ENCODE measurements around the gene MTERF4.

The MTERF4 gene, protein sequence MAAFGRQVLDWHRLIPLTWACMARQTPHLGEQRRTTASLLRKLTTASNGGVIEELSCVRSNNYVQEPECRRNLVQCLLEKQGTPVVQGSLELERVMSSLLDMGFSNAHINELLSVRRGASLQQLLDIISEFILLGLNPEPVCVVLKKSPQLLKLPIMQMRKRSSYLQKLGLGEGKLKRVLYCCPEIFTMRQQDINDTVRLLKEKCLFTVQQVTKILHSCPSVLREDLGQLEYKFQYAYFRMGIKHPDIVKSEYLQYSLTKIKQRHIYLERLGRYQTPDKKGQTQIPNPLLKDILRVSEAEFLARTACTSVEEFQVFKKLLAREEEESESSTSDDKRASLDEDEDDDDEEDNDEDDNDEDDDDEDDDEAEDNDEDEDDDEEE

GRCh38 chr2:241102239-241102803 lies at the start of gene MTERF4:
Gene MTERF4, minus strand, starts transcription at chr2:241102287. Its CDS starts 14 bp downstream, at chr2:241102273.
- peak; percentile 95 for DNase-seq

DNA sequence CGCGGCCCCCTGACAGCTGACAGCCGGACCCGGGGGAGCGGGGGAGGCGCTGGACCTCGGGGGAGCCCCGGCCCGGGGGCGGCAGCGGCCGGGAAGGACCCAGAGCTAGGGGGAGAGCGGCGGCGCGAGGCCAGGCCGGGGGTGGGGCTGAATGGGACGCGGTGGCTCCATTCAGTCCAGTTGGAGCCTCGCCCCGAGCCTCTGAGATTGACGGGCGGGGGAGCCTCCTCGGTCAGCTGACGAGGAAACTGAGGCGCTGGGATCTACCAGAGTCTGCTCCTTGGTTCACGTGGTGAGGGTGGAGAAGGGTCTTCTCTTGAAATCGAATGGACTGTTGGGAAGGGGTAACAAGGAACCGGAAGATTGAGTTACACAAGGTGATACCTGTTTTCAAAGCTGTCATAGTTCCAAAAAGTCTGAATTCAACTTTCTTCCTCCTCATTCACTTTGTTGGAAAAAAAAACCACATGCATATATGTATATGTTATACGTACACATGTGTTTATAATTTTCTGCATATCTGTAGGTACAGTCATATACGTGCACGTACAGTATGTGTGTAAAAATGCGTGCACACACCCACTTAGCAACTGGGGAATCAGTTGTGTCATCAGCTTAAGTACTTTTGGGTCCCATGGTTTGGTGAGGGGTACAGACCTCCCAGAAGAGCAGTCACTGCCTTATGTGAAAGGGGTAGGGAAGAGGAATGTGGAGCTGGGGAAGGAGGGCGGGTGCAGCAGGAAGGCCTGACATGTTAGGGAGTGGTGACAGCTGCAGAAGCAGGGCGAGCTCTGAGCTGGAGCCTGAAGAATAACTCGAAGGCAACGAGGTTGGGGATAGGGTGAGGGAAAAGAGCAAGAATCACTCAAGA lies 48.8 kb upstream of the MTERF4 start:
- no peak for DNase-seq

DNA sequence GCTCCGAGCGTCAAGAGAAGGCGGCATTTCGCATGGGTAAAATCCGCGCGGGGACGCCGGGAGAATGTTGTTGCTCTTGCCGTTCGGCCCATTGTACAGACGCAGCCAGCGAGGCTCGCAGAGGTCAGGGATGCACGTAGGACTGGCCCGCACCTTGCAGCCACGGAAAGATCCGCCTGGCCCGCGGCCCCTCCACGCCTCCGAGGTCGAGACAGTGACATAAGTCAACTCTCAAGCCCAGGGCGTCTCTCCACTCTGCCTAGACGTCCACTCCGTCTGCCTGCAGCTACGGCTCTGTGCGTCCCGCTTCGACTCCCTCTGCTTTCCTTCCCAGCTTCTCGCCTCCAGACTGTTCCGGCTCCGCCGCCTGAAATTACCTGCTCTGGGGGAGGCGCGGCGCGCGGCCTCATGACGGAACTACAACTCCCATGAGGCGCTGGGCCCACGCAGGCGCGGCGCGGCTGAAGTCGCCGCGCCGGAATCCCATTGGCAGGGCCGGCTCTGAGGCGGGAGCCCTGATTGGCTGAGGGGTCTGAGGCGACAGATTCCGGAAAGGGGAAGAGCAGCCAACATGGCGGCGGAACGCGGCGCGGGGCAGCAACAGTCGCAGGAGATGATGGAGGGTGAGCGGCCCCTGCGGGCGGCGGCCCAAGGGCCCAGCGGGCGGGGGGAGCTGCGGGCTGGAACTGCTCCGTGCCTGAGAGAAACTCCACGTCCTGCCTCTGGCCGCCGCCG lies 48.0 kb upstream of the MTERF4 start, which contains the start of gene PPP1R7:
Gene PPP1R7 (plus strand): TSS at position 543 of the 735 bp plus-strand sequence. CDS start 29 bp downstream, at position 572.
- DNase-seq: peak; percentile 96

DNA sequence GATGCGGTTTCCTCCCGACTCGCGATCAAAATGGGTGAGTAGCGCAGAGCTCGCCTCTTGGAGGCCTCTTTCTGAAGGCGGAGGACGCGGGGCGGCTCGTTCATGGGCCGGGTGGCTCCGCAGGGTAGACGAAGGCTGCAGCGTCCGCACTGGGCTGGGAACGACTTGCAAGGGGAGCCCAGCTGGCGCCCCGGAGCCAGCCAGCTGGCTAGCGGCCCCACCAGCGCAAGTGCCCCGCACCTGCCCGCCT lies 47.5 kb upstream of the MTERF4 start:
- no peak for DNase-seq

- peak; percentile 93 for DNase-seq
Measured at GRCh38 chr2:241148891-241149674, 47.0 kb upstream of the MTERF4 start, which contains the start of gene PASK. Gene PASK, minus strand, starts transcription at chr2:241149472. Its CDS starts 6,440 bp downstream, at chr2:241143032.

DNA sequence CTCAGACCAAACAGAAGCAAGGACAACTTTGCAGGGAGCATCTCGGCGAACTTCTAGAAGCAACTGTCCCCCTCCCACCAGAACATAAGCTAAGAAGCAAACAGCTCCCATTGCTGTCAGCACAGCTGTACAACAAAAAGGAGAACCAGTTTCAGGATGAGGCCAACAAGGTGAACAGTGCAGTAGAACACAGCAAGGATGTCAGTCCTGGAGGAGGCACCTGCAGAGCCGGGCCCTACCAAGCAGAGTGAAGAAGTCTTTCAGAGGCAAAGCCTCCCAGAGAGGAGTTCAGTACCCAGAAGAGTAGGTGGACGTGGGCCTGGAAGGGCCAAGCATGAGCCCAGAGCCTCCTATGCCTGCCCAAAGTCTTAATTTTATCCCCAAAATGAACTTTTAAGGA lies 46.2 kb upstream of the MTERF4 start:
- no peak for DNase-seq

- DNase-seq: no peak
Measured at GRCh38 chr2:241147336-241147735, 45.2 kb upstream of the MTERF4 start.

DNA sequence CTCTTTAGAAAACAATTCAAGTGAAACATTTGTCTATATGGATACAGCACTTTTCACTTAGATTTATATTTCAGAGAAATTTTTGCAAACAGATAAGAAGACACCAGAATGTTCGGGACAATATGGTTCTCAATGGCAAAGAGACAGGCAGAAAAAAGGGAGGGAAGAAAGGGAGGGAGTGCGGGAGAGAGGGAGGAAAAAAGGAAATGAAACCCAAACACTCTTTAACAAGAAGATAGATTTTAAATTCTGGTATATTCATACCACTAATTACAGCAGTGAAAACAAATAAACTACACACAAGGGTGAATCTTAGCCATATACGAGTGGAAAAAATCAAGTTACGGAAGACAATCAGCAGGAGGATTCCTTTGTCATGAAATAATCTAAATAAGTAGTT lies 44.2 kb upstream of the MTERF4 start:
- DNase-seq: no peak

GRCh38 chr2:241142593-241142992 lies 40.5 kb upstream of the MTERF4 start:
- DNase-seq: no peak

GRCh38 chr2:241142063-241142462 lies 40.0 kb upstream of the MTERF4 start:
- DNase-seq: no peak

DNA sequence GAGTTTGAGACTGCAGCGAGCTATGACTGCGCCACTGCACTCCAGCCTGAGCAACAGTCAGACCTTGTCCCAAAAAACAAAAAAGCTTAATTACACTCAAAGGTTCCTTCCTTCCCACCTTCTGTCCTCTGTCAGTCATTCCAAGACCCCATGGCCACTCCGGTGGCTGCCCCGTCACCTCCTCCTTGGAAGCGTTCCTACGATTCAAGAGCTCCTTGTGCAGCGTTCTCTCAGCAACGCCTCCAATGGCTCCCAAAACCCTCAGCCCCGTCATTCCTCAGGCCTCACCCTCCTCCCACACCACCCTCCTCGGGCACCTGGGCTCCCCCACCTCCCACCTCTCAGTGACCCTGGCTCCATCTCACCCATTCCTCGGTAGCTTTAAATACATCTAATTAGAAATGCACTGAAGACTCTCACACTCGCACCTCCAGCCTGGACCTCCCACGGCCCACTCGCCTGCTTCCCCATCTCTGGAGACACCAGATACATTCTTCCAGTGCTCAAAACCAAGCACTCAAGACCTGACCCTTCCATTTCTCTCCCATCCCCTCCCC lies 39.2 kb upstream of the MTERF4 start:
- no peak for DNase-seq

GRCh38 chr2:241140445-241140840 lies 38.4 kb upstream of the MTERF4 start:
- DNase-seq: no peak

DNA sequence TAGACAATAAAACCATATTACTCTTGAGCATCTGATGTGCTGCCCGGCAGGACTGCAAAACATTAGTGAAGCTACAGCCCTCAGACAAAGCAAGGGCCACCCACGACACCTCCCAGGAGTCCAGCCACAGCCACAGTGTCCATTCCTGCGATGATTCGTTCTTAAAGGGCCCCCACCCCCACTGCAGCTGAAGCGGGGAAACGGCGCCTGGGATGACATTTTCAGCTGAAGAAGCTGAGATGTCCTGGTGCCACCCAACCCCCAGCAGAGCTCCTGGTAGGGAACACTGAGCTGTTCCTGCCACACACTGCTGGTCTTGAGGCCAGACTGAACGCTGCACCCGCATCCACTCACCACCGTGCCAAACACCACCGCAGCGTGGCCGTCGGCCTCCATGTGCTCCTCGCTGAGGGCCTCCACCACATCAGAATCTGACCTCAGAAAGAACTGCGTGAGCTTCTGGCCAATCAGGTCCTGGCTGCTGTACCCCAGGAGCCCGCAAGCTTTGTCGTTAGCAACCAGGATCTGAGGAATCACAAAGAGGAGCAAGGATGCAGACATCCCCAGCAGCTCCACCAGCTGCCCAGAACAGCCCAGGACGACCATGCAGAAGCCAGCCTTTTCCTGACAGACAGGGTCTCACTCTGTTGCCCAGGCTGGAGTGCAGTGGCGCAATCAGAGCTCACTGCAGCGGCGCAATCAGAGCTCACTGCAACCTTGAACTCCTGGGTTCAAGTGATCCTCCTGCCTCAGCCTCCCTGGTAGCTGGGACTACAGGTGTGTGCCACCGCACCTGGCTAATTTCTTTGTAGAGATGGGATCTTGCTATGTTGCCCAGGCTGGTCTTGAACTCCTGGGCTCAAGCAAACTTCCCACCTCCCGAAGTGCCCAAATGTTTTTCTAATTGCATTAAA lies 37.7 kb upstream of the MTERF4 start:
- no peak for DNase-seq

DNA sequence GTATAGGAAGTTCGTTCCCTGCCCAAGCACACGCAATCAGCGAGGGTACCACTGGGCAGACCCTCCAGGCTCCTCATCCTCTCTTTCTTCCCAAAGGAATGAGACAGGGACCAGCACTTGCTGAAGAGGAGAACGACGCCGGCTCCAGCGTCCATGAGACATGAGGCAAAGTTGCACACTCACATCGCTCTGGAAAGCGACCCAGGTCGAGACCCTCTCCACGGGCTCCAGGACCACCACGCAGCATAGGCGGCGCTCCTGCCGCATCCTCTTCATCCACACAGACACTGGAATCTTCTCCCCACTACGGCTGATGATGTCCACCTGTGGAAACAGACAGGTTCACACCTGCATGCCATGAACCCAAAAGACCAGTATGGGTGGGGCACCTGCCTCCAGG lies 36.4 kb upstream of the MTERF4 start:
- DNase-seq: no peak

- no peak for DNase-seq
Measured at GRCh38 chr2:241137276-241138190, 35.4 kb upstream of the MTERF4 start.

DNA sequence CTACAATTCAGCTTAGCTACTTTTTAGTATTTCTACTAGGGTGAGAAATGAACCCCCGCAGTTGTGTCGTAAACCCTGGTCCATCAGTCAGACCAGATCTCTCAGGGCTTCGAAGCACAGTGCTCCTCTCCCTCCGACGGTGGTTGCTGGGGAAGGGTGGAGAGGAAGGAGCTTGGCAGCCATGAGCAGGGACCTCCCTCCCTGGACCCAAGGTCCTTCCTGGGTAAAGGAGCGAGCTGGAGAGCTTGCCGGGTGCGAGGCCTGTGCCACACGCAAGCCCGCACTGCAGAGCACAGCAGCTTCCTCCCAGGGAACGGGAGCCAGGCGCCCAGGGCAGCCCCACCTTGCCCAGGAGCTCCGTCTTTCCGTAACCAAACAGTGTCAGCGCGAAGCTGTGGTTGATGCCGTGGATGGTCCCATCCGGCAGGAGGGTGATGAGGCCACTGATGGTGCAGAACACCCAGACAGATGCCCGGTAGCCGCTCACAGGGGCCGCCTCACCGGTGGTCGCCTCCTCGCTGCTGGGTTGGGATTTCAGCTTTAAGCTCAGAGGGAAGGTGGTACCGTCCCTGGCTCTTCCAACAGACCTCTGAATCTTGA lies 34.7 kb upstream of the MTERF4 start:
- no peak for DNase-seq

DNA sequence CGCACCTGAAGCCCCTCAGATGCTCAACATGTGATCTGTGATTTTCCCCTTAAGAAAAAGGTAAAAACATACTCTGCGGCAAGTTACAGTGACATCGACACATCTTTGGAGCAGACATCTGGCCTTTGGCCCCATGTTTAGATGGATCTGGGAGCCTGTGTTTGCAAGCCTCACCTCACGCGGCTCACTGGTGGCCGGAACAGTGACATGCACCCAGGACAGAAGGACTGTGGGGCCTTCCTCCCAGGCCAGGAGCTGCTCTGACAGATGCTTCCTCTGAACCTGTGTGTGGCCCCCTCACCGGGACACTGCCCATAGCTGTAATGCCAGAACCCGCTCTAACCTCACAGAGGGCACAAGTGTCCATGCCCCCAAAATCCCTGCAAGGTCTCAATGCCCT lies 34.1 kb upstream of the MTERF4 start:
- no peak for DNase-seq

- no peak for DNase-seq
Measured at GRCh38 chr2:241135737-241136136, 33.6 kb upstream of the MTERF4 start.

DNA sequence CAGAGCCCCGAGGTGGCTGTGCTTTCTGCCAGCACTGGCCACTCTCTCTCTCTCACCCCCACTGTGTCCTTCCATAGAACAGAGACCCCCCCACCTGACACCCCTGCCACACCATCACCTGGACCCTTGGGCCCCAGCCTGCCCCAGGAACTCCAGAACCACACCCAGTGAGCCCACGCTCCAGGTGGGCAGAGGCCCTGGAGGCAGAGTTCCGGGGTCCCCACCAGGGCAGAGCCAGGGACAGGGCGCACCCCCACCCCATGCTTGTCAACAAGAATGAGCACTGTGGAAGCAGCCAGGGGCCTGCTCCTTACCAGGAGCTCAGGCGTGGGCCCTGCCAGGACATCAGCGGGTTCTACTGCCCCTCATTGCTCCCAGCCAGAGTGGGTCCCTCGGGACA lies 32.6 kb upstream of the MTERF4 start:
- DNase-seq: no peak
